ENCODE results near the gene PLEKHH2.

PLEKHH2 gene

DNA sequence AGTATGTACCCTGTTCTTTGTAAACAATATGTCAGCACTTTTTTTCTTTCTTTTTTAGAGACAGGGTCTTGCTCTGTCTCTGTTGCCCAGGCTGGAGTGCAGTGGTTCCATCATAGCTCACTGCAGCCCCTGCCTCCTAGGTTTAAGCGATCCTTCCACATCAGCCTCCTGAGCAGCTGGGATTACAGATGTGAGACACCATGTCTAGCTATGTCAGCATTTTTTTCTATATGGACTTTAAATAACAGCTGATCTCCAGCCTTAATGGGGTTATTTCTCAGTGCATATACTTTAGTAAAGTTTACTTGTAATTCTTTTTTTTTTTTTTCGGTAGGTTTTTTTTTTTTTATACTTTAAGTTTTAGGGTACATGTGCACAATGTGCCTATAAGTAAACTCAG, 174.9 kb downstream of the PLEKHH2 start:
- Histone ChIP-seq H3K4me2 (no peak overlapping the region), H3K27ac (no peak overlapping the region), H3K27me3 (no peaks in the 10 kb centered on the region), H3K4me3 (no peak overlapping the region), H3K9me3 (replicated peaks in 1 of 11) (no peaks in the 10 kb centered on the region; a peak in 1 of 22 replicates), H3K36me3 (peaks cover 0 to 8% (median 0%) of the 10 kb centered on the region in 11 experiments; a peak in 3 of 22 replicates), H4K20me1 (no peaks in the 10 kb centered on the region), H3K9ac (no peak overlapping the region), H3K4me1 (no peaks in the 10 kb centered on the region)
- no peak for TF ChIP-seq Cebpa-rat (IDR thresholded peaks at IDR 0.05)

DNA sequence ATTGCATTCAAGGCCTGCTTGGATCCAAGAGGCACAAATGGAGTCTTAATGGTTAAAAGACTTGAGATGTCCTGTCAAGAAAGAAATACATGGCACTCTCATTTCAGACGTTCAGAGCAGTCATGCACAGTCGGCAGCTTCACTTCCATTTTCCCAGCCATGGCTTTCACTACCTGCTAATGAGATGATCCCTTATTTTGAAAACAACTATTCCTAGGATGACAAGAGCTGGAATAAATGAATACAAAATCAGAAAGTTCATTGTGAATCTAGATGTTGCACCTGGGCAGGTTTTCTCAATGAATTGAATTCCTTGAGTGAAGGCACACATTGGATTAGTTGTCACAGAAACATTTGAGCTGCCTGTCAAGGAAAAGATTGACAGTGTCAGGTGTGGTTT, 175.9 kb downstream of the PLEKHH2 start:
- no peak overlapping the region for H3K9ac ChIP-seq
- H3K27me3 ChIP-seq: no peaks in the 10 kb centered on the region
- H3K4me1 ChIP-seq: no peaks in the 10 kb centered on the region
- H3K4me2 ChIP-seq: no peak overlapping the region
- no peak overlapping the region for H3K27ac ChIP-seq
- no peaks in the 10 kb centered on the region for H4K20me1 ChIP-seq
- no peak for TF ChIP-seq Cebpa-rat (IDR thresholded peaks at IDR 0.05)
- H3K36me3 ChIP-seq: peaks cover 0 to 3% (median 0%) of the 10 kb centered on the region in 11 experiments; a peak in 2 of 22 replicates
- H3K9me3 ChIP-seq (replicated peaks in 1 of 11): no peaks in the 10 kb centered on the region; a peak in 1 of 22 replicates
- no peak overlapping the region for H3K4me3 ChIP-seq

DNA sequence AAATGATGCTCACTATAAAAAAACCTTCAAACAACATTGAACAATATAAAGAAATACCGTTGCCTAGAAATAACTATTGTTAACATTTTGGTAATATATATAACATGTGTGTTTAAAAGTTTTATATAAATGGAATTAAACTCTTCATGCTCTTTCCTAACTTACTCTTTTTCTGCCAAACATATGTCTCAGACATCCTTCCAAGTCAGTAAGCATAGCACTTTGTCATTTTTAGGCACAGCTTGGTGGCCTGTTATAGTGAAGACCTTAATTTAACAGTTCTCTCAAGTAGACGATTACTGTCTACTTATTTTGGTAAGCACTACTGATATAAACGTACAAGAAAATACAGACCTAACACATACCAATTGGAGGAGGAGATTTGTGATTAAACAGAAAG, 177.7 kb downstream of the PLEKHH2 start:
- Histone ChIP-seq H3K4me2 (no peak overlapping the region), H3K9me3 (replicated peaks in 1 of 11) (no peaks in the 10 kb centered on the region; a peak in 1 of 22 replicates), H3K9ac (no peak overlapping the region), H3K27me3 (no peaks in the 10 kb centered on the region), H3K27ac (no peak overlapping the region), H3K4me3 (no peak overlapping the region), H3K4me1 (peaks cover 0 to 13% (median 0%) of the 10 kb centered on the region in 10 experiments; a peak in 6 of 20 replicates), H3K36me3 (peaks cover 0 to 3% (median 0%) of the 10 kb centered on the region in 11 experiments; a peak in 1 of 22 replicates), H4K20me1 (no peaks in the 10 kb centered on the region)
- no peak for TF ChIP-seq Cebpa-rat (IDR thresholded peaks at IDR 0.05)

Data from BLaER1 treated with 17β-estradiol and CSF1 and Interleukin-3, amounts not matched to agents 10 nM and 100 nM (cell line).